RPMI7951 (cell line): Measurements from ENCODE around the gene OR2T3. TPM values are rescaled to one million over a fixed set of nuclear protein-coding genes. Genes with fewer than 3 reads are reported as not detected.
A peak's percentile ranks its signal among the peaks of the same experiment; 100 is the strongest.
"Not testable (repeated sequence)": the region's sequence is repeated elsewhere in the genome, so short reads cannot be mapped to it uniquely, and the experiment has no call there.

ENCODE experiments used
- DNase-seq: peaks from one replicate; pipeline ENCODE4 v3.0.0-alpha.2; 2012; ENCODE audit warnings: low read depth
- total RNA-seq: library from RNA; depleted of rRNA; stranded (reverse); fragments of >200 nt; shearing (Covaris generic); gene quantifications from 2 replicates; pipeline ENCODE4 v1.2.3, GENCODE V29; 2014; rRNA removed

Gene OR2T3
- total RNA-seq, result not detected in 2 replicates

DNA sequence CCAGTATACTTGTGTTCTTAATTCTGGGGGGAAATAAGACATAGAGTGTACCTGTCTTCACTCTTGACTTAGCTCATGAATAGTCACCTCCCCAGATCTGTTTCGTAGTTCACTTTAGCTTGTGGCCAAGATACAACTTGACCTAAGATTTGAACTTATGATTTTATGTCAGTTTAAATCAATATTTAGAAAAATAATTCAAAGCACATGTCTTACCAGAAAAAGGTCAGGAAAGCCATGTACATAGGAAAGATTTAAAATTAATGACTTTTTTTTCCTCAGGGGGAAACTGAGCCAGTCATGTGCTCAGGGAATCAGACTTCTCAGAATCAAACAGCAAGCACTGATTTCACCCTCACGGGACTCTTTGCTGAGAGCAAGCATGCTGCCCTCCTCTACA is at the start of gene OR2T3:
Gene OR2T3, plus strand, starts transcription at position 301 of the 400 bp plus-strand sequence. Its CDS starts 0 bp downstream, at position 301.
- DNase-seq, result not testable (repeated sequence)

DNA sequence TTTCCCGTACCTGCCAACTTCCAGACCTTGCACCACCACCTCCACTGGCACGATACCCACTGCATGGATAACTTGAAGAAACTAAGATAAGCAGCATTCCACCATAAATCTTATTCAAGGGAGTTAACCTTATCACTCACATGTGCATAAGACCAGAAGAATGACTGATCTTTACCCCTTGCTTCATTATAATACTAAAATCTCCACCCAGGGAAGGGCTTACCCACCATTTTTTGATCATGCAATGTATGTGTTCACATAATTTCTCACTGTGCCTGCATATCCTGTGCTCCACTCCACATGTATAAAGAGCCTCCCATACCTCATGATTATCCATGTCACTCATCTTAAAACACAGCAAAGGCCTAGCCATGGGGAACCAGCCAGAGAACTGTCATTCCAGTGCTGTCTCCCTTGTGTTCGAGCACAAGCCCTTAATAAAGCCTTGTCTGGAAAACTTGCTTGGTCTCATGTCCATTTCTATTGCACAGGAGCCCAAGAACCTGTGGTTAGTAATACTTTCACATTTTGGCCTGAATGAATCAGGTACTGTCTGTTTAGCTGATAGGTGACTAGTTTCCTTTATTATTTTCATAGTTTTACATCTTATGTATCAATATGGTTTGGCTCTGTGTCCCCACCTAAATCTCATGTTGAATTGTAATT is 45.5 kb upstream of the OR2T3 start:
- DNase-seq, result not testable (repeated sequence)

DNA sequence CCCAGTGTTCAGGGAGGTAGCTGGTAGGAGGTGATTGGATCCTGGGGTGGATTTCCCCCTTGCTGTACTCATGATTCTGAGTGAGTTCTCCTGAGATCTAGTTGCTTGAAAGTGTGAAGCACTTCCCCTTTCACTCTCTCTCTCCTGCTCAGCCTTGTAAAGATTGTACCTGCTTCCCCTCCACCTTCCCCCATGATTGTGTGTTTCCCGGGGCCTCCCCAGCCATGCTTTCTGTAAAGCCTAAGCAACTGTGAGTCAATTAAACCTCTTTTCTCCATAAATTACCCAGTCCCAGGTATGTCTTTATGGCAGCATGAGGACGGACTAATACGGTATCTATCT is 45.0 kb upstream of the OR2T3 start:
- DNase-seq, result not testable (repeated sequence)

DNA sequence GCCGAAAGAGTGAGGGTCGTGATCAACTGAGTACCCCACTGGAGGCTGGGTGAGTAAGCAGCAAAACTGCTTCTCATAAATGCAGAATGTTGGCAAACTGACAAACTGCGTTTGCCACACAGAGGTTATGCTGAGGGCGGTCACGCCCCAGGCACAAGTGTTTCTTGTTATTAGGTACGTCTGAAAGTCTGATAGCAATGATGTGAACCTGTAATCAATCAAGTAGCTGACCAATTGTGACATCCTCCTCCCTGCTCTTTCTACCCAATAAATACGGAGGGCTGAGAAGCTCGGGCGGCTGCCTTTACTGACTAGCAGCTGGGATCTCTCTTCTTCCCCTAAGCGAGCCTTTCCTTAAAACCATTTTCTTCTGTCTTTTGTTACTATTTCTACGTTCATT is 41.5 kb upstream of the OR2T3 start:
- DNase-seq, result not testable (repeated sequence)

GRCh38 chr1:248432201-248432600 is 41.0 kb upstream of the OR2T3 start:
- DNase-seq, result not testable (repeated sequence)

- not testable (repeated sequence) for DNase-seq
These were observed 39.2 kb upstream of the OR2T3 start for GRCh38 chr1:248433811-248434415.

- DNase-seq, result not testable (repeated sequence)
These were observed 38.2 kb upstream of the OR2T3 start for GRCh38 chr1:248434913-248435312.

- not testable (repeated sequence) for DNase-seq
These were observed 36.8 kb upstream of the OR2T3 start for GRCh38 chr1:248436303-248436702.

DNA sequence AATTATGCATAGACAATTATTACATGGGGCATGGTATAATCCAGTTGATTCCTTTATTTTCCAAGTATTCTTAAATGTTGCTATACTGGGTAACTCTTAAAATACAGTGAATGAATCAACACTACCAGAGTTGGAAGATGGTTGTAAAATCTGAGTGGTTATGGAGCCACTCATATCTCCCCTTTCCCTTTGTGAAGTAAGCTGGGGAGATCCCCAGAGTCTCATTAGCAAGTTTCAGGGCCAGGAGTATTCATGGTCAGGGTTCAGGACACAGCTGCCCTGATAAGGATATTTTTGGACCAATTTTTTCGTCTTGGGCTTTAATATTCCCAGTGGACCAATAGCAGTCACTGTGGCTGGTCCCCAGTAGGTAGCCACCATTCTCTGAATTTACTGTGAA is 34.5 kb upstream of the OR2T3 start:
- not testable (repeated sequence) for DNase-seq

DNA sequence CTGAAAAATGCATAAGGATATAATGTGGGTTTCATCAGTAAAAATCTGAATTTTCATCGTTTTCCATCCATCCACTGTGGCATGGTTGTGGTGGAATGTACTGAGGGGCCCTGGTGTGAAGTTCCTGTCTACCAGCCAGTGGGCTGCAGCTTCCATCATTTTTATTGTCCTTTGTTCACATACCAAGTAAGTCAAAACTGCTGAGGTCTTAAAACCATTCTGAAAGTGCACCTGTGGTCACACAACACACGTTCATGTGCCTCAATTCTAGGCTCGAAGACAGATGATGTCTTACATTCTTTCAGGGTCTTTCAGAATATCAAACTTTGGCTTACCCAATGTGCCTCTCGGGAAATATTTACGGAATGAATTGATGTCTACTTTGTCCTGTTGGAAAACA is 33.9 kb upstream of the OR2T3 start:
- DNase-seq, result not testable (repeated sequence)

DNA sequence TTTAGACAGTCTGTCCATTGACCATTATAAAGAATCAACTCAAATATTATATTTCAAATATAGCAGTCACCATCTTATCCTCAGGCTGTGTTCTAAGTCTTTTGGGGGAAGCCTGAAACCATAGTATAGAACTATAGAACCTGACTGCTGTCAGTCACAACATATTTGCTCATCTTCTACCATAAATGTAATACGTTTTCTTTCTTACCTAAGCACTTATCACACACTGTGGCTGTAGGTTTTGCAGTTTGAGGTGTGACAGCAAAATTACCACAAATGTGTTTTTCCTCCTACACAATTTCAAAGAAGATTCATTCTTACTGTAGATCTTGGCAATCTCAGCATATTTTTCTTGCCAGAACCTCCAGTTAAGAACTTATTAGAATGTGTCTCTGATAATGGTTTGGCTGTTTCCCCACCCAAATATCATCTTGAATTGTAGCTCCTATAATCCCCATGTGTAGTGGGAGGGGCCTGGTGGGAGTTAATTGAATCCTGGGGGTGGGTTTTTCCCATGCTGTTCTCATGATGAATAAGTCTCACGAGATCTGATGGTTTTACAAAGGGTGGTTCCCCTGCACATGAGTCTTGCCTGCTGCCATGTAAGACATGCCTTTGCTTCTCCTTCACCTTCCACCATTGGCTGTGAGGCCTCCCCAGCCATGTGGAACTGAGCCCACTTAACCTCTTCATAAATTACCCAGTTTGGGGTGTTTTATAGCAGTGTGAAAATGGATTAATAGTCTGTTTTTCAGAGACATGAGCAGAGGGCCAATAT is 30.5 kb upstream of the OR2T3 start:
- not testable (repeated sequence) for DNase-seq

DNA sequence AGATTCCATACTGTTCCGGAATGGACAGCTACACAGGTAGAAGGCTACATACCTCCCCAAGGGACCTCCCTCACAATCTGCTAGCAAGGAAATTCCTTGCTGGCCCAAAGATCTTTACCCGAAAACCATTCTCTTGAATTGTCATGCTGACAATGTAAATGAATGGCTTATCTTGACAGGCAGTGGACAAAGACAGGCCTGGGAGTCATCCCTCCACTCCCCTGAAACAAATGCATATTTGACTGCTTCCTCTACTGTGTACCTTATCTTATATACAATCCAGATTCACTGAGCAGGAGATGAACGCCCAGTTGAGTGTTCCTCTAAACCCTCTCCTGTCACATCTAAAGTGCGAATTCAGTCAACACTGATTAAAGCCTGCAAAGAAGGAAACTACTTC is 28.5 kb upstream of the OR2T3 start:
- not testable (repeated sequence) for DNase-seq

DNA sequence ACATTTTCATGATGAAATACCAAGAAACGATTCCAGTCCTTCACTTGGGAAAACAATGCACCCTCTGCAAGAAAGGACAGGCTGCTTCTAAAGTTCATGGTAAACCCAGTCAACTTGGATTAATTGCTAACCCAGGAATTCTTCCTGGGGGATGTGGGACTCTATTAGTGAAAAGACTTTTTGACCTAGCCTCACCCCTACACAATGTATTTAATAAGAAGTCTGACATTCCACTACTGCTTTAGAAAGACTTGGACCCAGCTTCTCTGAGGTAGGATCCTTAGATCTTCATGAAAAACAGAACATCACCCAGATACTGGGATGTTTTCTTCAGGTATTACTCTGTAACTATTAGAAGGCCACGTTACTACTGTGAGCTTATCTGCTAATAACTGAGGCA is 27.8 kb upstream of the OR2T3 start, which contains the start of gene OR2T2:
Gene OR2T2, plus strand, starts transcription at position 239 of the 400 bp plus-strand sequence. CDS start 7,161 bp downstream, outside the sequence.
- not testable (repeated sequence) for DNase-seq

DNA sequence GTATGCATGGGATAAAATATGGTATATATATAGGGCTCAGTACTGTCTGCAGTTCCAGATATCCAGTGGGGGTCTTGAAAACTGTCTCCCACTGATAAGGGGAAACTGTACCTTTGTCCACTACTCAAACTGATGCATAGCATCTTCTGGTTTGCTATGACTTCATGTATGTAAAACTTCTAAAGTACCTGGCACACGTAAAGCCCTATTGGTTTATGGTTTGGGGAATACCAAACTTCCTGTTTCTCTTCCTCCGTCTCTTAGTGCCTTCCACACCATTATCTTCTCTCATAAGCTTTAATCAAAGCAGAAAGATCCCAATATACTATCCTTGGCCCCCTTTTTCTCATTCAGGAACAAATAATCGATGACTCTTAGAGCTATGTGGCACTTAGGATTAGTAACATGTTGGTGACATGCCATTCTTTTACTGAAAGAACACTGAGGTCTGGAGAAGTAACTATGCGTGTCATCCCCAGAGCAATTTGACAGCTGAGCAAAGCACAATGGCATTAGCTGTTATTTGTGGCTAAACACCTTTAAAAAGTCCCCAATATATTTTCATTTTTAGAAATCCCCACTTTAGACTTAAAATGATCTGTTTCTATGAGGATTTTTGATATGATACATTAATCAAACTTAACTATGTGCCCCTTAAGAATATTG is 24.6 kb upstream of the OR2T3 start:
- DNase-seq, result not testable (repeated sequence)

DNA sequence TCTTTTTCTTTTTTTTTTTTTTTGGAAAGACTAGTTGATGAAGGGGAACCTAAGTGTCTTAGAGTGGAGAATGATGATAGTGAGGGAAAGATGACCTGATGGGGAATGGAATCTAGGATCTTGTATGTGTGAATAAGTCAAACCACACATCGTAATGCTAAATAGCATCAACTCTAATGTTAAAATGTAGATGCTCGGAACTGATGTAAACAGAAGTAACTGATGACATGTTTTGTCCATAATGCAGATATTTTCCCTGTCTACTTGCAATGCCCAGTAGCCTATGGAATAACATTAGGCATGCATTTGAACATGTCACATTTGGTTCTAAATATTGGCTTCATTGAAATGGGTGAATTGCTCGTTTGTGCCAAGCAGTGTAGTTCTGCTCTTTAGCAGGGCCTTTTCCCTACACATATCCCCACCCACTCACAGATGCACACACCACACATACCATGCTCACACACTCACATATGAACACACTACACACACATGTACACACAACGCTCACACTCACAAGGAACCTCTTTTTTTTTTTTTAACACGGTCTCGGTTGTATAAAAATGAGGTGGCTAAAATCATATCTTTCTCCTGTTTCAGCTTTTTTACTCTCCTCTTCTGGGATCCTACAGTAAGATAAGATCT is 23.2 kb upstream of the OR2T3 start:
- DNase-seq, result not testable (repeated sequence)

- DNase-seq, result not testable (repeated sequence)
These were observed 22.5 kb upstream of the OR2T3 start for GRCh38 chr1:248450466-248451145.

GRCh38 chr1:248453619-248454018 is 19.5 kb upstream of the OR2T3 start:
- DNase-seq, result not testable (repeated sequence)

- not testable (repeated sequence) for DNase-seq
These were observed 18.1 kb upstream of the OR2T3 start for GRCh38 chr1:248455045-248455444.

- DNase-seq, result not testable (repeated sequence)
These were observed 16.5 kb upstream of the OR2T3 start for GRCh38 chr1:248456635-248457034.

DNA sequence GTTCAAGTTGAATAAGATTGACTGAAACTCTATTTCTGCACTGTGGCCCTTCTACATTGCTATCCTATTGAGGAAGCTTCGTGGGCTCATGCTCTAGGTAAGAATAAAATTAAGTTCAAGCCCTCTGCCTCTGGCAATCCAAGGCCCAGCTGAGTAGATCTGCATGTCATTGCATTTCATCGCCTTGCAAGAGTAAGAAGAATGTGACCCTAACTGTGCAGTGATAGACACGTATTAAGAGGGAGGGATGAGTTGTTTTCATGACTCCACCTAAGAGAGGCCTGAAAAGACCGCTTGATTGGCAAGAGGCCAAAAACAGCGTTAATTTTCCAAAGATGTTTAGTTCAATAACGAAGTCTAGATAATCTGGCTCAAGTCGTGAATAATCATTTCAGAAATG is 14.0 kb upstream of the OR2T3 start:
- DNase-seq, result peak; percentile 1

DNA sequence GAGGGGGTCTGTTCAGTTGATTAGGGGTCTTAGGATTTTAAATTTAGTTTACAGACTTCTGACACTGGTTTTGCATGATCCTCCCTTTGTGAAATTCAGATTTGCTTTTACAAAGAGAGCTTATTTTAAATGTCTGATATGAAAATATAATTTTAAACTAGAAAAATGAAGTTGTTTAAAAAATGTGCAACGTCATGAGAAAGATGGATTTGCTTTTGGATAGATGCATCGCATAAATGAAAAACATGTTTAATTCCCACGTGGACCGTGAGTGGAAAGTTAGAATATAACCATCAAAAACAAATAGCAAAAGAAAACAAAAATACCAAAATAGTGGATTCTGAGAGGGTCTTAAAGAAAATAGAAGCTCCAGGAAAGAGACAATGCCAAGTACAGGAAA is 2.0 kb upstream of the OR2T3 start:
- no peak for DNase-seq
